DOHH2 (cell line): Measurements from ENCODE around the gene SGCD.

Source experiments
- H3F3A ChIP-seq: fragments of 200-600 bp; sonication (generic), shearing (Covaris generic); 2 replicates; pipeline ENCODE4 v1.6.0; 2016; ENCODE audit warnings: antibody characterized with exemption, mild to moderate bottlenecking; ENCODE audit not compliant: control insufficient read depth, insufficient read depth
- H3K27ac ChIP-seq: fragments of 200-600 bp; sonication (generic); 2 replicates; pipeline ENCODE4 v1.5.1; 2014; ENCODE audit warnings: low read depth, mild to moderate bottlenecking, low read length, moderate library complexity
- H3K27me3 ChIP-seq: fragments of 200-600 bp; sonication (generic); 2 replicates; pipeline ENCODE4 v1.6.1; 2014; ENCODE audit warnings: mild to moderate bottlenecking, low read length, mixed read lengths; ENCODE audit not compliant: control insufficient read depth
- H3K36me3 ChIP-seq: fragments of 200-600 bp; sonication (generic); 2 replicates; pipeline ENCODE4 v1.6.1; 2014; ENCODE audit warnings: mild to moderate bottlenecking, low read length, moderate library complexity, mixed read lengths; ENCODE audit not compliant: control insufficient read depth
- H3K4me1 ChIP-seq: fragments of 200-600 bp; sonication (generic); 2 replicates; pipeline ENCODE4 v1.6.1; 2014; ENCODE audit warnings: mild to moderate bottlenecking, low read length, mixed read lengths; ENCODE audit not compliant: control insufficient read depth
- H3K4me2 ChIP-seq: fragments of 200-600 bp; sonication (generic); 2 replicates; pipeline ENCODE4 v1.6.0; 2014; ENCODE audit warnings: mild to moderate bottlenecking, low read length, moderate library complexity
- H3K4me3 ChIP-seq: fragments of 200-600 bp; sonication (generic); 2 replicates; pipeline ENCODE4 v1.5.1; 2014; ENCODE audit warnings: mild to moderate bottlenecking, low read length, mixed read lengths
- H3K79me2 ChIP-seq: fragments of 200-600 bp; sonication (generic); 2 replicates; pipeline ENCODE4 v1.6.1; 2014; ENCODE audit warnings: mild to moderate bottlenecking, low read length, mixed read lengths; ENCODE audit not compliant: control insufficient read depth
- H3K9me2 ChIP-seq: fragments of 200-600 bp; sonication (generic); replicated peaks from 2 replicates; pipeline ENCODE4 v1.6.1; 2014; ENCODE audit warnings: mild to moderate bottlenecking, low read length, mixed read lengths; ENCODE audit not compliant: control insufficient read depth
- H3K9me3 ChIP-seq: fragments of 200-600 bp; sonication (generic); 2 replicates; pipeline ENCODE4 v1.6.1; 2014; ENCODE audit warnings: antibody characterized with exemption, low read length, mixed read lengths; ENCODE audit not compliant: control insufficient read depth, insufficient read depth
- H4K20me1 ChIP-seq: fragments of 200-600 bp; sonication (generic); 2 replicates; pipeline ENCODE4 v1.6.0; 2014; ENCODE audit warnings: low read depth, mild to moderate bottlenecking, antibody characterized with exemption, low read length, moderate library complexity; ENCODE audit not compliant: control insufficient read depth, insufficient read depth
- CTCF ChIP-seq: fragments of 200-600 bp; sonication (generic); IDR thresholded peaks from one replicate; pipeline ENCODE4 v1.5.1; 2014; ENCODE audit warnings: antibody characterized with exemption, mild to moderate bottlenecking, low read depth, low read length; ENCODE audit not compliant: poor library complexity, severe bottlenecking
- EZH2phosphoT487 ChIP-seq: fragments of 200-600 bp; sonication (generic); IDR thresholded peaks from 2 replicates; pipeline ENCODE4 v1.6.1; 2017; ENCODE audit warnings: borderline replicate concordance, mild to moderate bottlenecking, antibody characterized with exemption, low read length, moderate library complexity, mixed read lengths

SGCD gene

GRCh38 chr5:156764176-156764971, 437.4 kb downstream of the SGCD start:
- Histone ChIP-seq H3K36me3 (no peaks in the 10 kb centered on the region), H3K4me2 (no peak overlapping the region), H3K79me2 (no peaks in the 10 kb centered on the region), H4K20me1 (no peaks in the 10 kb centered on the region), H3K4me1 (no peaks in the 10 kb centered on the region), H3K9me2 (no peaks in the 10 kb centered on the region), H3K27me3 (no peaks in the 10 kb centered on the region), H3K9me3 (no peaks in the 10 kb centered on the region), H3F3A (no peaks in the 10 kb centered on the region), H3K4me3 (no peak overlapping the region), H3K27ac (no peak overlapping the region)
- TF ChIP-seq CTCF (no peak), EZH2phosphoT487 (no peak)

- no peak overlapping the region for H3K27ac ChIP-seq
- no peaks in the 10 kb centered on the region for H3K27me3 ChIP-seq
- no peak for TF ChIP-seq EZH2phosphoT487
- TF ChIP-seq CTCF: no peak
- H3F3A ChIP-seq: no peaks in the 10 kb centered on the region
- no peak overlapping the region for H3K4me2 ChIP-seq
- no peaks in the 10 kb centered on the region for H3K79me2 ChIP-seq
- no peaks in the 10 kb centered on the region for H4K20me1 ChIP-seq
- H3K36me3 ChIP-seq: no peaks in the 10 kb centered on the region
- no peaks in the 10 kb centered on the region for H3K9me3 ChIP-seq
- H3K4me3 ChIP-seq: no peak overlapping the region
- H3K4me1 ChIP-seq: no peaks in the 10 kb centered on the region
- H3K9me2 ChIP-seq: no peaks in the 10 kb centered on the region
These were observed 447.3 kb downstream of the SGCD start for GRCh38 chr5:156774273-156774672.

- H3F3A ChIP-seq: no peaks in the 10 kb centered on the region
- no peaks in the 10 kb centered on the region for H3K79me2 ChIP-seq
- H3K9me2 ChIP-seq: no peaks in the 10 kb centered on the region
- H3K27ac ChIP-seq: no peak overlapping the region
- no peaks in the 10 kb centered on the region for H4K20me1 ChIP-seq
- H3K9me3 ChIP-seq: no peaks in the 10 kb centered on the region
- H3K4me3 ChIP-seq: no peak overlapping the region
- no peak overlapping the region for H3K4me2 ChIP-seq
- H3K27me3 ChIP-seq: no peaks in the 10 kb centered on the region
- no peaks in the 10 kb centered on the region for H3K36me3 ChIP-seq
- no peaks in the 10 kb centered on the region for H3K4me1 ChIP-seq
- TF ChIP-seq CTCF (no peak), EZH2phosphoT487 (no peak)
These were observed 451.3 kb downstream of the SGCD start for GRCh38 chr5:156778139-156778706.
